Measurements from ENCODE around the gene FHL5. TPM values are rescaled to one million over a fixed set of nuclear protein-coding genes. Genes with fewer than 3 reads are reported as not detected.

FHL5 gene
- total RNA-seq, 3 donors from 2014 or later (not counting 1 experiment from before 2014, with no cell fraction given) = not detected

DNA sequence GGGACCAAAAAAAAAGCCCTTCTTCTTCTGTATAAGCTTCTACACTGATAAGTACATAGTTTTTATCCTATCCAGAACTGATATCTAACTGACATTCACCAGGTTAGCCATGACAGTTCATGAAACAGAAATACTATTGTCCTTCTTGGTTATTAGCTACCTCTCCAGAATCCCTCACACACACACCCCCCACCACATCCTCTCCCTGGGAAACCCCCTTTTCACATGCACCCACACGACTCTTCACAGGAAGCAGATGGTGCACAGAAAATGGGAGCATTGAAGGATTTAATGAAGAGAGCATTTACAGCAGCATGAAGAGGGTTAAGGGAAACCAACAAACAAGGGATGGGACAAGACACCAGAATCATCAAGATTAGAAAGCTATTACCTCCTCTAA lies 88.9 kb downstream of the FHL5 start:
- intact Hi-C loops (cut with micrococcal nuclease) = no loop called here

DNA sequence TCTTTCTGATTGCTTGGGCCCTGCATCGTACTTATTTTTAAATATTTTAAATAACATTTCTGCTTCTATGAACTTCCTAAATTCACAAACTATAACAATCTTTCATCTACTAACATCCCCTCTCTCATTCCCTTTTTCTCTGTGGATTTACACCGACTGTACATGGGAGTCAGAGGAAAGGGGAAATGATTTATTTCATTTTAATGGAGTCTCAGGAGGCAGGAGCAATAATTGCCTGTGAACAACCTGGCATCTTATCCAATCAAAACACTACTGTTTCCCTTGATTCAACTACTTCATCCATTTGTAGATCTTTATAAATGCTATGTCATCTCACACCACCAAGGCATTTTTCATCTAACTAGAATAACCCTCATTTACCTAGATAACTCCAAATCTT lies 89.6 kb downstream of the FHL5 start:
- Mint-ChIP-seq H3K36me3 (no peaks in the 10 kb centered on the region), H3K9me3 (no peaks in the 10 kb centered on the region), H3K4me1 (no peaks in the 10 kb centered on the region), H3K27me3 (ENCODE audit: low read depth in 2 of 2) (no peaks in the 10 kb centered on the region), H3K4me3 (no peak overlapping the region), H3K27ac (no peak overlapping the region)
- ATAC-seq (no peak), DNase-seq (no peak)
- TF ChIP-seq, protein P1, sequence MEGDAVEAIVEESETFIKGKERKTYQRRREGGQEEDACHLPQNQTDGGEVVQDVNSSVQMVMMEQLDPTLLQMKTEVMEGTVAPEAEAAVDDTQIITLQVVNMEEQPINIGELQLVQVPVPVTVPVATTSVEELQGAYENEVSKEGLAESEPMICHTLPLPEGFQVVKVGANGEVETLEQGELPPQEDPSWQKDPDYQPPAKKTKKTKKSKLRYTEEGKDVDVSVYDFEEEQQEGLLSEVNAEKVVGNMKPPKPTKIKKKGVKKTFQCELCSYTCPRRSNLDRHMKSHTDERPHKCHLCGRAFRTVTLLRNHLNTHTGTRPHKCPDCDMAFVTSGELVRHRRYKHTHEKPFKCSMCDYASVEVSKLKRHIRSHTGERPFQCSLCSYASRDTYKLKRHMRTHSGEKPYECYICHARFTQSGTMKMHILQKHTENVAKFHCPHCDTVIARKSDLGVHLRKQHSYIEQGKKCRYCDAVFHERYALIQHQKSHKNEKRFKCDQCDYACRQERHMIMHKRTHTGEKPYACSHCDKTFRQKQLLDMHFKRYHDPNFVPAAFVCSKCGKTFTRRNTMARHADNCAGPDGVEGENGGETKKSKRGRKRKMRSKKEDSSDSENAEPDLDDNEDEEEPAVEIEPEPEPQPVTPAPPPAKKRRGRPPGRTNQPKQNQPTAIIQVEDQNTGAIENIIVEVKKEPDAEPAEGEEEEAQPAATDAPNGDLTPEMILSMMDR (IDR thresholded peaks at IDR 0.05) = no peak
- WGBS (ENCODE audit: insufficient coverage) = 91% methylated on average over 1 of the region's 2 CpGs
- Histone ChIP-seq H3K36me3 (ENCODE audit: control insufficient read depth, insufficient read depth, low read length) (no peaks in the 10 kb centered on the region), H3K27me3 (ENCODE audit: control insufficient read depth, insufficient read depth, low read length) (no peaks in the 10 kb centered on the region), H3K27ac (ENCODE audit: low read length) (no peak overlapping the region), H3K4me3 (ENCODE audit: low read length) (no peak overlapping the region), H3K4me1 (ENCODE audit: control insufficient read depth, insufficient read depth, low read length) (no peaks in the 10 kb centered on the region), H3K9me3 (ENCODE audit: control insufficient read depth, insufficient read depth, low read length) (no peaks in the 10 kb centered on the region)
- intact Hi-C loops (cut with micrococcal nuclease) = no loop called here

More for the DNA sequence above, 88.9 kb downstream of the FHL5 start:
- no CpG with 5 or more reads among the region's 1 CpG for WGBS (ENCODE audit: insufficient coverage)
- no peak for ATAC-seq
- no peaks in the 10 kb centered on the region for H3K9me3 Mint-ChIP-seq
- no peak overlapping the region for H3K27ac Mint-ChIP-seq
- H3K27me3 ChIP-seq (ENCODE audit: control insufficient read depth, insufficient read depth, low read length) = no peaks in the 10 kb centered on the region
- H3K4me3 ChIP-seq (ENCODE audit: low read length) = no peak overlapping the region
- TF ChIP-seq, protein P1 (IDR thresholded peaks at IDR 0.05) = no peak
- H3K9me3 ChIP-seq (ENCODE audit: control insufficient read depth, insufficient read depth, low read length) = no peaks in the 10 kb centered on the region
- no peak overlapping the region for H3K27ac ChIP-seq (ENCODE audit: low read length)
- no peaks in the 10 kb centered on the region for H3K36me3 Mint-ChIP-seq
- H3K36me3 ChIP-seq (ENCODE audit: control insufficient read depth, insufficient read depth, low read length) = no peaks in the 10 kb centered on the region
- H3K4me1 ChIP-seq (ENCODE audit: control insufficient read depth, insufficient read depth, low read length) = no peaks in the 10 kb centered on the region
- no peaks in the 10 kb centered on the region for H3K27me3 Mint-ChIP-seq (ENCODE audit: low read depth in 2 of 2)
- DNase-seq = peak in 1 of 2 donors; percentile 2
- no peaks in the 10 kb centered on the region for H3K4me1 Mint-ChIP-seq
- no peak overlapping the region for H3K4me3 Mint-ChIP-seq

DNA sequence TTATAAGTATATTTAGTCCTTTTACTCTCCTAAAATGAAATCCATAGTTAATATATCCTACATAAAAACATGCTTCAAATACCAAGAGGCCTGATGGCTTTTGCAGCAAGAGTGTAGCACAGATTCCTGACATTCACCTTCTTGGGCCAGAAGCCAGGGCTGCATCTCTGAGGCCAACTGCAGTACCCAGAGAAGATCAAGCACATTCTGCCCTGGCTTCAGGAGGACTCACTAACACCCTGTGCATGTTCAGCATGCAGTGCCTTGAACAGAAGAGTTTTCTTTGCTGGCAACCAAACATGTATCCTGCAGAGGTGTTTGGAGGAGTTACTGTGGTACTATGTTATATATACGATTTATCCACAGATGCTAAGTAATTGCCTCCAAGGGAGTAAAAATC lies 90.3 kb downstream of the FHL5 start:
- Mint-ChIP-seq H3K4me3 (no peak overlapping the region), H3K27ac (no peak overlapping the region), H3K4me1 (no peaks in the 10 kb centered on the region), H3K36me3 (no peaks in the 10 kb centered on the region), H3K27me3 (ENCODE audit: low read depth in 2 of 2) (no peaks in the 10 kb centered on the region), H3K9me3 (no peaks in the 10 kb centered on the region)
- Histone ChIP-seq H3K27ac (ENCODE audit: low read length) (no peak overlapping the region), H3K4me1 (ENCODE audit: control insufficient read depth, insufficient read depth, low read length) (no peaks in the 10 kb centered on the region), H3K9me3 (ENCODE audit: control insufficient read depth, insufficient read depth, low read length) (no peaks in the 10 kb centered on the region), H3K36me3 (ENCODE audit: control insufficient read depth, insufficient read depth, low read length) (no peaks in the 10 kb centered on the region), H3K27me3 (ENCODE audit: control insufficient read depth, insufficient read depth, low read length) (no peaks in the 10 kb centered on the region), H3K4me3 (ENCODE audit: low read length) (no peak overlapping the region)
- DNase-seq (no peak), ATAC-seq (no peak)
- TF ChIP-seq, protein P1 (IDR thresholded peaks at IDR 0.05) = no peak
- WGBS (ENCODE audit: insufficient coverage) = 94% methylated on average over 1 of the region's 1 CpG
- intact Hi-C loops (cut with micrococcal nuclease) = no loop called here

DNA sequence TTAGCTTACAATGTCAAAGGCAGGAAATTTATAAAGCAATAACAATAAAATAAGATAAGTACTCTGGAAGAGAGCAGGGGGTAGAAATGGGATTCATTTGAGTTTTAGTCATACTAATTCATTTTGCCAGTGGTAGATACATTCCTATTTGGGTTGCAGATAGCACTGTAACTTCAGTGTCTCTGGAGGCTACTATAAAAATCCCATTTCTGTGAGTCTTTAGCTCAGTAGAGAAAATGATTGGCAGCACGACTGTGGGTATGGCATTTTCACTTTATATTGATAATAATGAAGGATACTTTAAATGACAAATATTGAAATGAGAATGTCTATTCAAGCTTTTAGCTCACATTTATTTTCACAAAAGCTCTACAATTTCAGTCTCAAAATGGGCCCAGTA lies 93.6 kb downstream of the FHL5 start:
- H3K4me1 ChIP-seq (ENCODE audit: control insufficient read depth, insufficient read depth, low read length) = no peaks in the 10 kb centered on the region
- no peaks in the 10 kb centered on the region for H3K4me1 Mint-ChIP-seq
- H3K36me3 Mint-ChIP-seq = no peaks in the 10 kb centered on the region
- no peak for DNase-seq
- H3K27me3 ChIP-seq (ENCODE audit: control insufficient read depth, insufficient read depth, low read length) = no peaks in the 10 kb centered on the region
- no CpG with 5 or more reads among the region's 1 CpG for WGBS (ENCODE audit: insufficient coverage)
- no peak overlapping the region for H3K27ac ChIP-seq (ENCODE audit: low read length)
- TF ChIP-seq, protein P1 (IDR thresholded peaks at IDR 0.05) = no peak
- intact Hi-C loops (cut with micrococcal nuclease) = no loop called here
- no peak overlapping the region for H3K27ac Mint-ChIP-seq
- no peaks in the 10 kb centered on the region for H3K9me3 ChIP-seq (ENCODE audit: control insufficient read depth, insufficient read depth, low read length)
- no peaks in the 10 kb centered on the region for H3K36me3 ChIP-seq (ENCODE audit: control insufficient read depth, insufficient read depth, low read length)
- no peaks in the 10 kb centered on the region for H3K9me3 Mint-ChIP-seq
- H3K4me3 ChIP-seq (ENCODE audit: low read length) = no peak overlapping the region
- ATAC-seq = no peak
- no peak overlapping the region for H3K4me3 Mint-ChIP-seq
- no peaks in the 10 kb centered on the region for H3K27me3 Mint-ChIP-seq (ENCODE audit: low read depth in 2 of 2)

Data from natural killer cell (primary cell).